Measurements from ENCODE around the gene HOMER1. TPM values are rescaled to one million over a fixed set of nuclear protein-coding genes. Genes with fewer than 3 reads are reported as not detected.

The HOMER1 gene
- total RNA-seq, 1 donor from 2014 or later, result 16.7 TPM

DNA sequence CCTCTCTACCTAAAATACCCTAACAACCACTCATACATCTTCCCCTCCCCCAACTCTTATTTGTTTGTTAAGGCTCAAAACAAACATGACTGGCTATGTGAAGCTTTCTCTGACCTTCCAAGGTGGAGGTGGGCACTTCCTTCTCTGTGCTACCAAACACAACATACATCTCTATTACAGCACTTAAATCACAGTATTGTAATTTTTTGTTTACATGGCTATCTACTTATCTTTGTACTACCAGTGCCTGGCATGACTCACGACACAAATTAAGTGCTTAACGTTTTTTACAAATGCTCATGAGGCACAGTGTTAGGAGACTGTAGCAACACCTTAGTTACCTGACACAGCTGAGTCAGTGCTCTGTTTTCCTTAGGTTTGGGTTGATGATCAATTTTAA, 18.6 kb downstream of the HOMER1 start:
- H3K4me1 Mint-ChIP-seq (ENCODE audit: unreplicated experiment), result peaks cover 4% of the 10 kb centered on the region
- no peaks in the 10 kb centered on the region for H3K36me3 Mint-ChIP-seq (ENCODE audit: low read depth, unreplicated experiment)
- DNase-seq (ENCODE audit: low spot score), result no peak
- no peak overlapping the region for H3K4me3 Mint-ChIP-seq (ENCODE audit: unreplicated experiment)
- H3K27me3 Mint-ChIP-seq (ENCODE audit: unreplicated experiment), result no peaks in the 10 kb centered on the region
- TF ChIP-seq, protein P1, sequence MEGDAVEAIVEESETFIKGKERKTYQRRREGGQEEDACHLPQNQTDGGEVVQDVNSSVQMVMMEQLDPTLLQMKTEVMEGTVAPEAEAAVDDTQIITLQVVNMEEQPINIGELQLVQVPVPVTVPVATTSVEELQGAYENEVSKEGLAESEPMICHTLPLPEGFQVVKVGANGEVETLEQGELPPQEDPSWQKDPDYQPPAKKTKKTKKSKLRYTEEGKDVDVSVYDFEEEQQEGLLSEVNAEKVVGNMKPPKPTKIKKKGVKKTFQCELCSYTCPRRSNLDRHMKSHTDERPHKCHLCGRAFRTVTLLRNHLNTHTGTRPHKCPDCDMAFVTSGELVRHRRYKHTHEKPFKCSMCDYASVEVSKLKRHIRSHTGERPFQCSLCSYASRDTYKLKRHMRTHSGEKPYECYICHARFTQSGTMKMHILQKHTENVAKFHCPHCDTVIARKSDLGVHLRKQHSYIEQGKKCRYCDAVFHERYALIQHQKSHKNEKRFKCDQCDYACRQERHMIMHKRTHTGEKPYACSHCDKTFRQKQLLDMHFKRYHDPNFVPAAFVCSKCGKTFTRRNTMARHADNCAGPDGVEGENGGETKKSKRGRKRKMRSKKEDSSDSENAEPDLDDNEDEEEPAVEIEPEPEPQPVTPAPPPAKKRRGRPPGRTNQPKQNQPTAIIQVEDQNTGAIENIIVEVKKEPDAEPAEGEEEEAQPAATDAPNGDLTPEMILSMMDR (IDR thresholded peaks at IDR 0.05; ENCODE audit: unreplicated experiment), result no peak
- H3K9me3 Mint-ChIP-seq (ENCODE audit: unreplicated experiment), result no peaks in the 10 kb centered on the region
- H3K27ac Mint-ChIP-seq (ENCODE audit: unreplicated experiment), result no peak overlapping the region

DNA sequence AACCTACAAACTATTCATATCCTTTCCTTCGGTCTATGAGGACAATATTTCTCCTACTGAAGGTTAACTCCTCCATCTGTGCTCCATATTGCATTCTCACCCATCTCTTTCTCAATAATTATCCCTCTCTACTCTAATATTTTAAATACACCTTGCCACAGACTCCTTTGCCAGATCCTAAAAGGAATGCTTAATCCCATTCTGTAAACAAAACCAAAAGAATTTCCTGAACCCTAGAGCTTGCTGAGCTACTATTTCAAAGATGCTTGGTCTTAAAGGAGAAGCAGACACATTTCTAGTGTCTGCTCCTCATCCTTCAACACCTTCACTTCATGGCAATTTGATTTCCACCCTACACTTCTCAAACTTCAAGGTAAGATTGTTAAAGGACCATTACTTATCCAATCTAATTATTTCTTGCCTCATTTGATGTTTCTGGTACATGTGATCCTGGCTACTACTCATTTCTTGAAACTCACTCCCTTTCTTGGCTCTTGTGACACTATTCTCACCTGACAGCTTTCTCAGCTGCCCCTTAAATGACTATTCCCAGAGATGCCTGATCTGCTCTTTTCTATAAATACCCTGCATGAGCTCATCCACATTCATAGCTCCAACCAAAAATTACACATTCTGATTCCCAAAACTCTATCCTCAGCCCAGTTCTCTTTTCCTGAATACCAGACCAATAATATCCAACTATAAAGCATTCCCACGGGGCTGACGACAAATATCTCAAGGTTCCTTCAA, 20.2 kb downstream of the HOMER1 start:
- Mint-ChIP-seq H3K36me3 (ENCODE audit: low read depth, unreplicated experiment) (no peaks in the 10 kb centered on the region), H3K9me3 (ENCODE audit: unreplicated experiment) (no peaks in the 10 kb centered on the region), H3K4me1 (ENCODE audit: unreplicated experiment) (peaks cover 4% of the 10 kb centered on the region), H3K27ac (ENCODE audit: unreplicated experiment) (no peak overlapping the region), H3K27me3 (ENCODE audit: unreplicated experiment) (no peaks in the 10 kb centered on the region), H3K4me3 (ENCODE audit: unreplicated experiment) (no peak overlapping the region)
- no peak for DNase-seq (ENCODE audit: low spot score)
- TF ChIP-seq, protein P1 (IDR thresholded peaks at IDR 0.05; ENCODE audit: unreplicated experiment), result no peak

DNA sequence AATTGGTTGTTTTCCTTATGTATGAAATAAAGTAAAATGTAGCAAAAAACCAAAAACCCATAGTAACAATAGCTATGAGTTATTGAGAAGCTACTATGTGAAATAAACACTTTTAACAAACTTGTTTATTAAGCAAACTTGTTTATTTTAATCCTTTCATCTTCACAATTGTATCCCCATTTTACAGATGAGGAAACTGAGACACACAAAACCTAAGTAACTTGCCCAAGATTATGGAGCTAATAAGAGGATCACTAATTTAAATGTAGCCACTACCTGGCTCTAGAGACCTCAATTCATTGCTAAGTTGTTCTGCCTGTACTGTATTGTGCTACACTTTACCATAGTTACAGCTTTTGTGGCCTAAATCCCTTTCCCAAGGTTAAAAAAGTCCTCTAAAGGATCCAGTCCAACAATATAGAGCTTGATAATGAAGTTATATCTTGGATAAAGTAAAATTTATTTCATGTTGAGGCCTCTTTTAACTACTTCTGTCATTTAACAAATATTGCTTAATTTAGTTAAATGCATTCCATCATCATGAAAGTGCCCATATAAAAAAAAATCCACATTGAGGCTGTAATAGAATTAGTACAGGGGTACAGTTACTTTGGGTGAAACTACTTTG, 22.1 kb downstream of the HOMER1 start:
- peaks cover 4% of the 10 kb centered on the region for H3K4me1 Mint-ChIP-seq (ENCODE audit: unreplicated experiment)
- H3K27ac Mint-ChIP-seq (ENCODE audit: unreplicated experiment), result no peak overlapping the region
- TF ChIP-seq, protein P1 (IDR thresholded peaks at IDR 0.05; ENCODE audit: unreplicated experiment), result no peak
- DNase-seq (ENCODE audit: low spot score), result no peak
- peaks cover 1% of the 10 kb centered on the region for H3K27me3 Mint-ChIP-seq (ENCODE audit: unreplicated experiment)
- H3K4me3 Mint-ChIP-seq (ENCODE audit: unreplicated experiment), result no peak overlapping the region
- H3K9me3 Mint-ChIP-seq (ENCODE audit: unreplicated experiment), result no peaks in the 10 kb centered on the region
- no peaks in the 10 kb centered on the region for H3K36me3 Mint-ChIP-seq (ENCODE audit: low read depth, unreplicated experiment)

DNA sequence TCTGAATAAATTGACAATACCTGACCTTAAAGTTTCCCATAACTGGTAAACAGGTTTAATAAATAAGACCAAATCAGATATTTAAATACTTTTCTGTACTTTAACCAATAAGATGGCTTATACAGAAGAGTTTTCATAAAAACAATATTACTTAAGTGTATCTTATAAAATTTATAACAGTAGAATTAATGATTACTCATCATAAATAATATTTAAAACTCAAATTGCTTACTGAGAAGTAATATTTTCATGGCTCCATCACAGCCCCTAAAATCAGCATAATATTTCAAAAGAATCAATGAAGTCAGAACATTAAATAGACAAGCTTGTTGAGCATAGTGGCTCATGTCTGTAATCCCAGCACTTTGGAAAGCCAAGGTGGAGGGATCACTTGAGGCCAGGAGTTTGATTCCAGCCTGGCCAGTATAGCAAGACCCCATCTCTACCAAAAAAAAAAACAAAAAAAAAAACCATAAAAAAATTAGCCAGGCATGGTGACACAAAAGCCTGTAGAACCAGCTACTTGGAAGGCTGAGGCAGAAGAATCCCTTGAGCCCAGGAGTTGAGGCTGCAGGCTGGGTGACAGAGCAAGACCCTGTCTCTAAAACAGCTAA, 23.5 kb downstream of the HOMER1 start:
- DNase-seq (ENCODE audit: low spot score), result no peak
- Mint-ChIP-seq H3K9me3 (ENCODE audit: unreplicated experiment) (no peaks in the 10 kb centered on the region), H3K27ac (ENCODE audit: unreplicated experiment) (no peak overlapping the region), H3K36me3 (ENCODE audit: low read depth, unreplicated experiment) (no peaks in the 10 kb centered on the region), H3K4me3 (ENCODE audit: unreplicated experiment) (no peak overlapping the region), H3K4me1 (ENCODE audit: unreplicated experiment) (peaks cover 6% of the 10 kb centered on the region), H3K27me3 (ENCODE audit: unreplicated experiment) (peaks cover 1% of the 10 kb centered on the region)
- TF ChIP-seq, protein P1 (IDR thresholded peaks at IDR 0.05; ENCODE audit: unreplicated experiment), result no peak

DNA sequence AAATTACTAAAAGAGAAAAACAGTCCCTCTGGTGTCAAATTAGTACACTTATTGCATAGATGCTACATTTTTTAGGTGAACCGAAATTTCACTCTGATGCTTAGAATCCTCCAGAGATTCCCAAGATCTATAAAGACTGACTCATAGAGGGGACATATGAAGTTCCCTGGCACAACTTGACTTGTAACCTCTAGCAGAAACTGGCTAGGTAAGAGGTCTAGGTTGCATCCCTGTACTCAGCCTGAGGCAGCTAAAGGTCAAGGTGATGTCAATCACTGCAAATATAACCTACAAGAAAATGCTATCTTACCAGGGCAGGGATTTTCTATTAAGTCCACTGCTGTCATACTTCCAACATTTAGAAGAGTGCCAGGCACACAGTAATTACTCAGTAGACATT, 24.2 kb downstream of the HOMER1 start:
- H3K4me3 Mint-ChIP-seq (ENCODE audit: unreplicated experiment), result no peak overlapping the region
- DNase-seq (ENCODE audit: low spot score), result no peak
- H3K27ac Mint-ChIP-seq (ENCODE audit: unreplicated experiment), result no peak overlapping the region
- H3K4me1 Mint-ChIP-seq (ENCODE audit: unreplicated experiment), result peaks cover 5% of the 10 kb centered on the region
- no peaks in the 10 kb centered on the region for H3K9me3 Mint-ChIP-seq (ENCODE audit: unreplicated experiment)
- no peaks in the 10 kb centered on the region for H3K36me3 Mint-ChIP-seq (ENCODE audit: low read depth, unreplicated experiment)
- H3K27me3 Mint-ChIP-seq (ENCODE audit: unreplicated experiment), result peaks cover 1% of the 10 kb centered on the region
- TF ChIP-seq, protein P1 (IDR thresholded peaks at IDR 0.05; ENCODE audit: unreplicated experiment), result no peak

Data from endothelial cell (in vitro differentiated cells).